HG03521 (cell line): ENCODE data around the gene TMEM17.
"Not testable (repeated sequence)": the region's sequence is repeated elsewhere in the genome, so short reads cannot be mapped to it uniquely, and the experiment has no call there.

Experiments
- ATAC-seq: cut with Tn5 transposase; IDR thresholded peaks from one replicate; pipeline ENCODE4 v1.9.1; 2021; ENCODE audit warnings: mild to moderate bottlenecking, moderate library complexity; ENCODE audit not compliant: unreplicated experiment

The TMEM17 gene

GRCh38 chr2:62505750-62506420, at the start of gene TMEM17:
TSS of gene TMEM17 (minus strand) at chr2:62506195. CDS start at chr2:62506129, 66 bp downstream.
- peak; percentile 72 for ATAC-seq

- ATAC-seq, result no peak
Measured at GRCh38 chr2:62554440-62554839, 48.4 kb upstream of the TMEM17 start.

DNA sequence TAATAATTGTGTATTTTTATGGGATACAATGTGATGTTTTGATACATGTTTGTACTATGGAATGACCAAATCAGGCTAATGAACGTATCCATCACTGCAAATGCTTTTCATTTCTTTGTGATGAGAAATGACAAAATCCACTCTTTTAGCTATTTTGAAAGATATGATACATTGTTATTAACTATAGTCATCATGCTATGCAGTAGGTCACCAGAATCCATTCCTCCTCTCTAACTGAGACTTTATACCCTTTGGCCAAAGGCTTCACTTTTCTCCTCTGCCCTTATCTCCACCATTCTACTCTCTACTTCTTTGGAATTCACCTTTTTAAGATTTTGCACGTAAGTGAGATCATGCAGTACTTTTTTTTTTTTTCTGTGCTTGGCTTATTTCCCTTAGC, 44.5 kb upstream of the TMEM17 start:
- ATAC-seq, result no peak

DNA sequence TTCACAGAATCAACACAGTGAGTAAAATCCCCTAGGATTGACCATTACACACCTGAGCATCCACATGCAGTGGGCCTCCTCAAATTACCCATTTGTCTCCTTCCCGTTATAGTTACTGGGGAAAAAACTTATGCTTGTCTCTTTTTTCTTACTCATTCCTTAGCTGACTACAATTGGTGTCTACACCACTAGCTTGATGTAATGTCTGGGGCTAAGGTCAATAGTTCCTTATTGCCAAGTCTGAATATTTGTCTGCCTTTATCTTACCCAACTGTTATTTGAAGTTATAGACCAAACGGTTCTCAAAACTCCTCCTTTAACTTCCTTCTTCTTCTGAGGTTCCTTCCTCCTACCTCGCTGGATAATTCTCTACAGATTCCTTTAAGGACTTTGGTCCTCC, 41.9 kb upstream of the TMEM17 start:
- no peak for ATAC-seq

DNA sequence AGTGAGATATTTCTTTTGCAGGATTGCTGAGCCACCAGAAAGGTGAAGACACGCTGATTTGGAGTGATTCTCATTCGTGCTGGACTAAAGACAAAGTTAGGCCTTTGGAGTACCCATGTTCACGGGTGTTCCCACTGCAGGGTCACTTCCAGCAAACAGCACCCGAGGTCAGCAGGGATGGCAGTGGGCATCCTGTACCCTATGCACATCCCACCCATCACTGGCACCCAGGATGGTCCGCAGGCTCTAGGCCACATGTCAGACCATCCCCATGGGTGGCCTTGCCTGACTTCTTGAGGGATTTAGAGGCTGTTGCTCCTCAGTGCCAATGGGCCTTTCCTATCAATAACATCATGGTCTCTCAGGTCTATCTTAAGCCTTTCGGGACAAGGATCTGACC, 39.3 kb upstream of the TMEM17 start:
- ATAC-seq, result no peak

GRCh38 chr2:62540408-62541168, 34.6 kb upstream of the TMEM17 start:
- no peak for ATAC-seq

- ATAC-seq, result no peak
Measured at GRCh38 chr2:62539606-62540407, 33.8 kb upstream of the TMEM17 start.

- no peak for ATAC-seq
Measured at GRCh38 chr2:62538756-62539155, 32.8 kb upstream of the TMEM17 start.

GRCh38 chr2:62537814-62538213, 31.8 kb upstream of the TMEM17 start:
- no peak for ATAC-seq

DNA sequence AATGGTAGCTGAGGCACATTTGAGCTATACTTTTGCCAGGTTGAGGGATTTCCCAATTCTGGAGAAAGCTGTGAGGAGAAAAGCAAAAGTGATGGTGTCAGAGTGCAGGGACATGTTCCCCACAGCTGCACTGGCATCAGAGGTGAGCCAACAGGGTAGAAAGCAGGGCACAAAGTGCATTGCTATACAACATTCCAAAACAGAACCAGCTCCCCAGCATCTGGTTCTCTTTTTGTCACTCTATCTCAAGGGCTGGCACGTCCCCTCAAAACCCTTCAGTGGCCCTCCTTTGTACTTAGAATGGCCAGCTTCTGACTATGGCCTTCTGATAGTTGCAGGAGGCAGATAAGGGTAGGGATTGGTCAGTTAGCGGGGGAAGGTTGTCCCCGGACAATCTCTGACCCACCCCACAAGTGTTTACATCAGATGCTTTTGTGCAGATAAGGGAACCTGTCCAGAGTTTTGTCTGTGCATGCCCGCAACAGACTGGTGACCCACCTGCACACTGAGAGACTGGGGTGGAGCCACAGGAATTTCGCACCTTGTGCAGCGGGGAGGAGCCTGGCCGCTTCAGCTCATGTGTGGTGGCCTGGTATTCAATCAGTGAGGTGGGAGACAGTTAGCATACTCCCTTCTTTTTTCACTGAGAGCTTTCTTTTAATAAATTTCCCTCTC, 31.0 kb upstream of the TMEM17 start:
- ATAC-seq, result no peak

- ATAC-seq, result not testable (repeated sequence)
Measured at GRCh38 chr2:62535521-62535920, 29.5 kb upstream of the TMEM17 start.

- ATAC-seq, result no peak
Measured at GRCh38 chr2:62531594-62531993, 25.6 kb upstream of the TMEM17 start.

- no peak for ATAC-seq
Measured at GRCh38 chr2:62529758-62530157, 23.8 kb upstream of the TMEM17 start.

DNA sequence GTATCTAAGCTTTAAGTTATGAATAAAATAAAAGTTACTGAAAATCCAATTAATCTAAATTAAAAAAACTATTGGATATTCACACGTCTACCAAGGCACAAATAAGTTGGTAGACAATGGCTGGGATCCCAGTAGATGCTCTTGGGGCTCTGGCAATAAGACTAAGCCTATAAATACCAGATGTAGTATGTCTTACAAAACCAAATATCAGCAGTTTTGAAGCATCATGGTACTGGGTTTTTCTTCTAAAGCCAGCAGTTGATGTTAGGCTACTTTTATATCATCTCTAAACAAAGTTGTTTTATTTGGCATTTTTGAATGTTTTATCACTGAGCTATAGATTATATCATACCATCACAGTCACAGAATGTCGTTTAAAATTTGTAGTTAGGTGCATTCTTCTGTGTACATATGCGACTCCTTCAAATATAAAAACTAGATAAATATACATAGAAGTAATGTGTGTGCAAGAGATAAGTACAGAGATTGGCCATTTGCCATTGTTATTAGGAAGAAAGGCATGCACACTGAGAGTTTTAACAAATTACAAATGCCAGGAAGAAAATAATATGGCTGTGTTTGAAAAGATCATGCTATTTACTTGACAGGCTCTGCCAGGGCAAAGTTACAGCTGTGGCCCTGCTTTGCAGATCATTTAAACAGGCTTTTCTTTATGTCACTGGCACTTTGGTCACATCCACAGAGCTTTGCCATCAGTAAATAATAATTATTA, 21.6 kb upstream of the TMEM17 start:
- ATAC-seq, result no peak

DNA sequence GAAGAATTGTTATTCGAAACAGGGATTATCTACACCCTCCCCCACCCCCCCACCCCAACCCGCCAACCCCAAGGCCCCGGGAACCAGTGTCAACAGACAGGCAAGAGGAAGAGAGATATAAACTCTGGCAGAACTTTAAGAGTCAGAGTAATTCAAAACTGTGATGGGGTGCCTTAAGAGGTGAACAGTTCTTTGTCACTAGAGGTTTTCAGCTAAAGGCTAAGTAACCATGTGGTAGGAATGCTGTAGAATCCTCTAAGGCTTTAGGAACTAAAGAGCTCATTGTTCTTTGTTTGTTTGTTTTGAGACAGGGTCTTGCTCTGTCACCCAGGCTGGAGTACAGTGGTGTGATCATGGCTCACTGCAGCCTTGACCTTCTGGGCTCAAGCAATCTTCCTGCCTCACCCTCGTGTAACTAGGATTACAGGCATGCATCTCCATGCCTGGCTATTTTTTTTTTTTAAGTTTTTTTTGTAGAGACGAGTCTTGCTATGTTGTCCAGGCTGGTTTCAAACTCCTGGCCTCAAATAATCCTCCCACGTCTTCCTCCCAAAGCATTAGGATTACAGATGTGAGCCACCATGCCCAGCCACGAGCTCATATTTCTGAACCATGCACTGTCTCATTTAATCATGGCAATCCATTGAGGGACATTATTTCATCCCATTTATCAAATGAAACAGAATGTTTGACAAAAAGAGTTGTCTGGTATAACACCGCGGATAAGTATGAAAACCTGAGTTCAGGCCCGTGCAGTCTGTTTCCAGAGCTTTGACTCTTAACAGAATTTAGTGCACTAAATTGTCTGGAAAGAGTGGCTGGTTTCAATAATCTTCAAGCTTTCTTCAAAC, 20.8 kb upstream of the TMEM17 start:
- ATAC-seq, result no peak

DNA sequence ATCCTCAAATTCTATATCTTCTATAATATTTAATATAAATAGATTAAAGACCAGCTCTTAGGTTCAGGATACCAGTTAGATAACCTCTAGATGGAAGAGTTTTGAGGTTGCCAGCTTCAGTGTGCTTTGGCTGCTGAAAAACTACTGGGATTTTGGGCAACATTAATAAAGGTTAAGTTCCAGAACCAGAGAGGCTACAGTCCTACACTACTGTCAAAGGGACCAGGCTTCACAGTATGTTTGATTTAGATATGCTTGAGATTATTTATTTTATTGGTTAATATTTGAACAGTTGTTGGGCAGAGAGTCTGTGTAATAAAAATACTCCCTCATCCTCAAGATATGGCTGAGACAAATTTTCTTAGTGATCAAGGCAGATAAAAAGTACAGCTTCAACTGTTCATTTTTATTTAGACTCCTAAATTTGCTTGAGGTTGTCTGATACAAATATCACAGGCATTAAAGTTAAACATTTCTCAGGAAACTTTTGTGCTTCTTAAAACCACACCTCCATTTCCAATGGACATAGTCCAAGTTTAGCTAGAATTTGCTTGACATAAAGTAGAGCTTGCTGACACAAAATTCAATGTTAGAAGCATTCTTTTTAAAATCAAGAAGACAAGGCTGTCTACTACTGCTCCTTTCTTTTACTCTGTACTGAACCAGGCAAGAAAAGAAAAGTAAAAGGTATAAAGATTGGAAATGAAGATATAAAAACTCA, 19.7 kb upstream of the TMEM17 start:
- ATAC-seq, result no peak

DNA sequence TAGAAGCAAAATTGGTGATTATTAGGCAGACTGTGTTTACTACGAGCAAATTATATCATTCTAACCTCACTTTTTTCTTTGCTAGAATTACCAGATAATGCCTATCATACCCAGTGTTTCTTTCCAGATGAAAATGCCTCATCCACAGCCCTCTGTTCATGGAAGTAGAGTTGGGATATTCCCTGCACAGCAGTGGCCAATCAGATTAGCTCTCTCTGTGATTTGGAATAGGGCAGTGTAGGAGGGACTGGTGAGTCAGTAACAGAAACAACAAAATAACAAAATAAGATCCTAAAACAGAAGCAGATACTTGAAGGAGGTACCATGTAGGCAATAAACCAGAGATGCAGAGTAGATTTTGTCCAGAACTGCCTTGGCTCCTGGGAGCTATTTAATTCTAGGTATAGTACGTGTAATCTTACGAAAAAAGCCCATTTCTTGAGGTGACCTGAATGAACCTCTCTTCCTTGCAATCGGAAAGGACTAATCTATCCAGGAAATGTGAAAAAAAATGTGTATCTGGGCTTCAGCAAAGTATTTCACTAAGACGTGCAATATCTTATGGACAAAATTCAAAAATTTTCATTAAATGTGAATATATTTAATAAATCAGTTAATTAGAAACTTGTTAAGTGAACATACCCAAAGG, 18.4 kb upstream of the TMEM17 start:
- ATAC-seq, result no peak

DNA sequence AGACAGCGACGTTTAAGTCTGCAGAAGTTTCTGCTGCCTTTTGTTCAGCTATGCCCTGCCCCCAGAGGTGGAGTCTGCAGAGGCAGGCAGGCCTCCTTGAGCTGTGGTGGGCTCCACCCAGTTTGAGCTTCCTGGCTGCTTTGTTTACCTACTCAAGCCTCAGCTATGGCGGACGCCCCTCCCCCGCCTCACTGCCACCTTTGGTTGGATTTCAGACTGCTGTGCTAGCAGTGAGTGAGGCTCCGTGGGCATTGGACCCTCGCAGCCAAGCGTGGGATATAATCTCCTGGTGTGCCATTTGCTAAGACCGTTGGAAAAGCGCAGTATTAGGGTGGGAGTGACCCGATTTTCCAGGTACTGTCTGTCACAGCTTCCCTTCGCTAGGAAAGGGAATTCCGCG, 15.1 kb upstream of the TMEM17 start:
- not testable (repeated sequence) for ATAC-seq
